ENCODE measurements around the gene SFXN5.
"Not testable (repeated sequence)": the region's sequence is repeated elsewhere in the genome, so short reads cannot be mapped to it uniquely, and the experiment has no call there.

Gene SFXN5, protein sequence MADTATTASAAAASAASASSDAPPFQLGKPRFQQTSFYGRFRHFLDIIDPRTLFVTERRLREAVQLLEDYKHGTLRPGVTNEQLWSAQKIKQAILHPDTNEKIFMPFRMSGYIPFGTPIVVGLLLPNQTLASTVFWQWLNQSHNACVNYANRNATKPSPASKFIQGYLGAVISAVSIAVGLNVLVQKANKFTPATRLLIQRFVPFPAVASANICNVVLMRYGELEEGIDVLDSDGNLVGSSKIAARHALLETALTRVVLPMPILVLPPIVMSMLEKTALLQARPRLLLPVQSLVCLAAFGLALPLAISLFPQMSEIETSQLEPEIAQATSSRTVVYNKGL

DNA sequence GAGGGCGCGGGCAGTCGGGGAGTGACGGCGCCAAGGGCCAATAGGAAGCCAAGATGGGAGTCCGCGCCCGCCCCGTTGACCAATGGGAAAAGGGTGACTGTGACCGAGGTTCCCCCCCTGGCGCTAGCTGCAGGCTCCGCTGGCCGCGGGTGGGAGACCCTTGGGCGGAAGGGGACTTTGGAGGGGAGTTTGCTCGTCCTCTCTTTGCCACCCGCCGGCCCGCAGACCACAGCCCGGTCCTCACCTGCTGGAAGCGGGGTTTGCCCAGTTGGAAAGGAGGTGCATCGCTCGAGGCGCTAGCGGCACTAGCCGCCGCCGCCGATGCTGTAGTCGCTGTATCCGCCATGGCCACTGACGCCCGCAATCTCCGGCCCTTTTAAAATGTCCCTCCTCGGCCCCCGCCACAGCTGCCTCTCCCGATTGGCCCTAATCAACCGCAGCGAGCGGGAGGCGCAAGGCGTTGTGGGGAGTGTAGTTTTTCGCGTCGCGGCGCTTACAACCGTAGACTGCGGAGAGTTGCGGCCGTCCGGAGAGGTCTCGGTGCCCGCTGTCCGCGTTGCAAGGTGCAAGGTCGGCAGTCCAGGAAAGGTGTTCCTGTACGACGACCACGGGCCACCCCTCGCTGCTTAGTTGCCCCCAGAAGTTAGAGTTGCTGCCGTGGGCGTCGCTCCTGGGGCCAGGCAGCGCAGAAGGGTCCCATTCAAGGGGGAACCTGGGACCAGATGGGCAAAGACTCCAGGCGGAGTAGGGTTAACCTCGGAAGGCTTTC is at the start of gene SFXN5:
SFXN5 (minus strand) TSS at position 353 of the 769 bp plus-strand sequence; CDS start at position 346, 7 bp downstream.
- FAIRE-seq: peak; percentile 38
- peak; percentile 91 for DNase-seq (ENCODE audit: low spot score)

DNA sequence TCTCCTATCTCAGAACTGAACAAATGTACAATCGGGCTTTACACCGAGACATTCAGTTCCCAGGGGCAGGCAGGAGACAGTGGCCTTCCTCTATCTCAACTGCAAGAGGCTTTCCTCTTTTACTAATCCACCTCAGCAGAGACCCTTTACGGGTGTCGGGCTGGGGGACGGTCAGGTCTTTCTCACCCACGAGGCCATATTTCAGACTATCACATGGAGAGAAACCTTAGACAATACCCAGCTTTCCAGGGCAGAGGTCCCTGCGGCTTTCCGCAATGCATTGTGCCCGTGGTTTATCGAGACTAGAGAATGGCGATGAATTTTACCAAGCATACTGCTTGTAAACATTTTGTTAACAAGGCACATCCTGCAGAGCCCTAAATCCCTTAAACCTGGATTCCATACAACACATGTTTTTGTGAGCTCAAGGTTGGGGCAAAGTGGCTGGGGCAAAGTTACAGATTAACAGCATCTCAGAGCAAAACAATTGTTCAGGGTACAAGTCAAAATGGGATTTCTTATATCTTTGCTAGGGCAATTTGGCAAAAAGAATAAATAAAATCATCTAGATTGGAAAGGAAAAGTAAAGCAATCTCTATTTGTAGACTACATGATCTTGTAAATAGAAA is 48.2 kb upstream of the SFXN5 start:
- not testable (repeated sequence) for FAIRE-seq; DNase-seq (ENCODE audit: low spot score)

DNA sequence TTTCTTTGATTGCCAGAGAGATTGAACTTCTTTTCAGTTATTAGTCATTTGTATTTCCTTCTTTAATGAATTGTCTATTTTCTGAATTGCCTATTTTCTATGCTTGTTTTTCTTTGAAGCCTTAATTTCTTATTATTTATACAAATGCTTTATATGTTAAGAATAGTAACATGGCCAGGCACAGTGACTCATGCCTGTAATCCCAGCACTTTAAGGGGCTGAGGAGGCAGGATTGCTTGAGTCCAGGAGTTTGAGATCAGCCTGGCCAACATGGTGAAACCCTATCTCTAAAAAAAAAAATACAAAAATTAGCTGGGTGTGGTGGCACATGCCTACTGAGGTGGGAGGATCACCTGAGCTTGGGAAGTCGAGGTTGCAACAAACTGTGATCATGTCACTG is 45.9 kb upstream of the SFXN5 start:
- no peak for DNase-seq (ENCODE audit: low spot score)
- FAIRE-seq: no peak

DNA sequence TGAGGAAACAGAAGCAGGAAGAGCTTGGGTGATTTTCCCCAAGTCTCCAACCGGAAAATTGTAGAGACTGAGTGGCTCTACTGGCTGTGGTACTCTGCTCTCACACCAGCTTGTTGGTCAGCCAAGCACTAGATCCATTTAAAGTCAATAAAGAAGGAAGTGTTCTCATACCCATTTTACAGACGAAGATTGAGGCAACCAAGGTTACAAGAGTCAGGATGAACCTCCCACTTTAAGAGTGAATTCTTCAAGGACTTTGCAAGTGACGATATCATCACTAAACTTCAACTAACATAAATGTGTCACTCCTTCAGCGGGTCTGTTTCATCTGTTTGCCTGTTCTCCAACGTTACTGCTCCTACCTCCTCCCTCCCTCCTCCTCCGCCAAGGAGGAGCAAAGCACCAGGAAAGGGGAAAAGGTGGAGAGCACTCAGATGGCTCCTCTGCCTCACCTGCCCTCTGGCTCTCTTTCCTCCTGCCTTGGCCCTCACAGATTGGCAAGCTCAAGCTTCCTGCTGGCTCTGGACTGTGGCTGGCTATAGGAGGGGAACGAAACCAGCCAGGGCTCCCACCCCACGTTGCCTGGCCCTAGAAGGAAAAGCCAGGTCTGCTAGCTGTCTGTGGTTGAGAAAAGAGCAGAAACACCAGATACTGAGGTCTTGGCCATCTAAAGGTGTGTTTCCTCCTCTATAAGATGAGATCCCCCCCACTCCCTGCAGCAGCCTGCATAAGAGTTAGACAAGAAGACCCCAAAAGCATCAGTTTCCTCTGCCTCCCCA is 44.9 kb upstream of the SFXN5 start:
- DNase-seq (ENCODE audit: low spot score): no peak

DNA sequence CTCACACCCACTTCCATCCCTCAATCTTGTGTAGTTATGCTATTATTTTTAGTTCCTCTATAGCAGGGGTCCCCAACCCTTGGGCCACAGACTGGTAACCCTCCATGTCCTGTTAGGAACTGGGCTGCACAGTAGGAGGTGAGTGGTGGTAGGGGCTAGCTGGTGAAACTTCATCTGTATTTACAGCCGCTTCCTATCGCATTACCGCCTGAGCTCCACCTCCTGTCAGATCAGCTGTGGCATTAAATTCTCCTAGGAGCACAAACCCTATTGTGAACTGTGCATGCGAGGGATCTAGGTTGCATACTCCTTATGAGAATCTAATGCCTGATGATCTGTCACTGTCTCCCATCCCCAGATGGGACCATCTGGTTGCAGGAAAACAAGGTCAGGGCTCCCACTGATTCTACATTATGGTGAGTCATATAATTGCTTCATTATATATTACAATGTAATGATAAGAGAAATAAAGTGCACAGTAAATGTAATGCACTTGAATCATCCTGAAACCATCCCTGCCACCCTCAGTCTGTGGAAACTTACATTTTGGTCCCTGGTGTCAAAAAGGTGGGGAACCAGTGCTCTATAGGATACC is 42.9 kb upstream of the SFXN5 start:
- DNase-seq (ENCODE audit: low spot score): no peak

More for the DNA sequence above, 44.9 kb upstream of the SFXN5 start:
- no peak for FAIRE-seq

DNA sequence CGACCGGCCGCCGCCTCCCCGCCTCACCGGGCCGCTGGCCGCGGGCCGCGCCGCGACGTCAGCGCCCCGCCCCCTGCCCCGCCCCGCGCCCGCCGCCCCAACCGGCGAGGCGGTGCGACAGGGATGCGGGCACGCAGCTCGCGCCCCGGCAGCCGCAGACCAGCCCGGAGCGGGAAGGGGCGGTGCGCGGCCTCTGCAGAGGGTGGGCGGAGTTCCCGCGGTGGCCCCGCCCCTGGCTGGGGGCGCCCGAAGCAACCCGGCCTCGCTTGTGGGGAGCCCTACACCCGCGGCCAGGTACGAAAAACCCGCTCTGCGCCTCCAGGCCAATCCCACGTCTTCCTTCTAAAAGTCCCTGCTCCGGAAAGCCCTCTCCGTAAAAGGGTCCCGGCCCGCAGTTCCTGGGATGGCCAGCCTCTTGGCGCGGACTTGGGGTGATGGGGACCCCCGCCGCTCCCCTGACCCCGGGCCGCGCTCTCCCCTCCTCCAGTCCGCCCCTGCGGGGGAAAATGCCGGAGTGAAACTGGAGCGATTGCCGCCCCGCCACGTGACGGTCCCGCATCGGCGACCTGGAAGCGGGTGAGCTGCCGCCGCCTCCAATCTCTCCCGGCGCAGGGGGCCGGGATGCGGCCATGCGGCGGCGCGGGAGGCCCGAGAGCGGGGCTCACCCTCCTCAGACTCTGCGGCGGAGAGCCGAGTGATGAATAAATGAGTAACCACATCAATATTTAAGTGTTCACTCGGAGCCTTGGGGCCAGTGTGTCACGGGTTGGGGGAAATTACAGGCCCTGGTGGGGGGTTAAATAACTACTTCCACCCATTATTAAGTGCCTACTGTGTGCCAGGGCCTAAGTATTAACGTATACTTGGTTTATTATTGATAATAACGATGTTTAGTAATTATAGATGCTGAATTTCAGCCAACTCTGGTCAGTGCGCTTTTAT is 41.7 kb upstream of the SFXN5 start, which contains the start of gene RAB11FIP5:
RAB11FIP5 (minus strand) TSS at position 36 of the 942 bp plus-strand sequence. CDS start 171 bp downstream, outside the sequence.
- peak; percentile 78 for DNase-seq (ENCODE audit: low spot score)
- FAIRE-seq: peak; percentile 64

More for the DNA sequence above, 42.9 kb upstream of the SFXN5 start:
- FAIRE-seq: no peak

DNA sequence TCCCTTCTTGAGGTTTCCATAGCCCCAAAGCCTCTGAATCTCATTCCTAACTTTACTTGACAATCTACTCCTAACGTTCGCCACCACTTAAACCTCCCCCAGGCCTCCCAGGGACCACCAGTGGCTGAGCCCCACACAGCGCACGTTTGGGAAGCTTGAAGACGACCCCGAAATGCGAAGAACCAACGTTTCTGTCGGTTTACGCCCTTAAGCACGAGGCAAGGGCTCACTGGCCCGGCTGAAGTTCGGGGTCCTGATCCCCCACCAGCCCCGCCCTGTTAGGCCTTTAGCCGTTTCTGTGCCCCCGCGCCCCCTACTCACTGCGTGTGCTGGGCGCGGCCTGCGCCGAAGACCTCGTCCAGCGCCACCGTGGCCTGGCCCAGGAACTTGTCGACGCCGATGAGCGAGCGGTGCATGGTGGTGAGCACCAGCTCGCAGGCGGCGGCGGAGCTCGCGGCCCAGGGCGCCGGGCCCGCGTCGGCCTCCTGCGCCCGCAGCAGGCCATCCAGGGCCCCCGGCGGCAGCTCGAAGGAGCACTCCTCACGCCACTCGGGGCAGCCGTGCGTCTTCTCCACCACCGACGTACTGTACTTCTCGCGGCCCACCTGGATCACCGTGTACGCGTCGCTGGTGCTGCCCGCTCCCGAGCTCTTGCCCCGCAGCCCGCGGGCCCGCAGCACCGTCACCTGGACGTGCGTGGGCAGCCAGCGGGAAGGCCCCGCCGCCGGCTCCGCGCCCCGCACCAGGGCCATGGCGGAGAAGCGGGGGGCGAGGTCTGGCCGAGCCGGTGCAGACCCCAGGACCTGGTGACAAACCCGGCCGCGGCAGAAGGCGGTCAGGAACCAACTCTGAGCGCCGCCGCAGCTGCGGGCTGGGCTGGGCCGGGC is 40.8 kb upstream of the SFXN5 start:
- FAIRE-seq: no peak
- DNase-seq (ENCODE audit: low spot score): no peak

DNA sequence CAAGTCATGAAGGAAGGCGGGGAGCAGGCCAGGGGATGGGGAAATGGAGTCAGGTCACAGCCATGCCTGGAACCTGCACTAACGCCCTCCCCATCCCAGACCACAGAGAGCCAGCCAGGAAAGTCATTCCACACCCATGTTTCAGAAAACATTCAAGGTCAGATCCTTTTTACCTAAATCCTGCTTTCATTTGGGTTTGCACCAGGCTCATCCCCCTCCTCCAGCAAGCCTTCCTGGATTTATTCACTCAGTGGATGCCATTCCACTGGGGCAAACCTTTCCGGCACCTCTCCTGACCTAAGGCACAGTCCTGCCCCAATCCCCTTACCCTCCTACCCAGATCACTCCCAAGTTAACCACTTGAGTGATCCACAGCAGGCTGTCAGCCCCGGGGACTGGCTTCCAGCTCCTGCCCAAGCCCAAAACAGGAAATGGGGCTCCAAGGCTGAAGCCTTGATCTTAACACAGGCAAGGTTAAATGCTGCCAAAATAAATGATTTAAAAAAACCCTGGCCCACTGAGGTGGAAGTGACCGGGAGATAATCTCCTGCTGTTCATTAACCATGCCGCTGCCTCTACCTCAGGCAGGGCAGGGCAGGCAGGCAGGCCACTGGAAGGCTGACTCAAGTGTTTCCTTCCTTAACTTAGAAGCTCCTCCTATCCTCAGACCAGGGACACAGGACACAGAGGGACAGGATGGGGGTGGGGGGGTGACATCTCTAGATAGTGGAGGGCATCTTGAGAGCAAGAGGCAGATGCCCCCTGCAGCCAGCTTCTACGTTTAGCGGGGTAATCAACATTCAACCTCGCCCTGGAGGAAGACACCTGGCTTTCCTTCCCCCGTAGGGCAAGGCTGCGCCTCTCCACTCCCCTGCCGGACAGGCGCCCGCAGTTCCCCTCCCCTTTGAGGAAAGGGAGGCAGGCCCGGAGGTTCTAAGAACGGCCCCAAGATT is 39.8 kb upstream of the SFXN5 start:
- DNase-seq (ENCODE audit: low spot score) (peak; percentile 88), FAIRE-seq (peak; percentile 92)

DNA sequence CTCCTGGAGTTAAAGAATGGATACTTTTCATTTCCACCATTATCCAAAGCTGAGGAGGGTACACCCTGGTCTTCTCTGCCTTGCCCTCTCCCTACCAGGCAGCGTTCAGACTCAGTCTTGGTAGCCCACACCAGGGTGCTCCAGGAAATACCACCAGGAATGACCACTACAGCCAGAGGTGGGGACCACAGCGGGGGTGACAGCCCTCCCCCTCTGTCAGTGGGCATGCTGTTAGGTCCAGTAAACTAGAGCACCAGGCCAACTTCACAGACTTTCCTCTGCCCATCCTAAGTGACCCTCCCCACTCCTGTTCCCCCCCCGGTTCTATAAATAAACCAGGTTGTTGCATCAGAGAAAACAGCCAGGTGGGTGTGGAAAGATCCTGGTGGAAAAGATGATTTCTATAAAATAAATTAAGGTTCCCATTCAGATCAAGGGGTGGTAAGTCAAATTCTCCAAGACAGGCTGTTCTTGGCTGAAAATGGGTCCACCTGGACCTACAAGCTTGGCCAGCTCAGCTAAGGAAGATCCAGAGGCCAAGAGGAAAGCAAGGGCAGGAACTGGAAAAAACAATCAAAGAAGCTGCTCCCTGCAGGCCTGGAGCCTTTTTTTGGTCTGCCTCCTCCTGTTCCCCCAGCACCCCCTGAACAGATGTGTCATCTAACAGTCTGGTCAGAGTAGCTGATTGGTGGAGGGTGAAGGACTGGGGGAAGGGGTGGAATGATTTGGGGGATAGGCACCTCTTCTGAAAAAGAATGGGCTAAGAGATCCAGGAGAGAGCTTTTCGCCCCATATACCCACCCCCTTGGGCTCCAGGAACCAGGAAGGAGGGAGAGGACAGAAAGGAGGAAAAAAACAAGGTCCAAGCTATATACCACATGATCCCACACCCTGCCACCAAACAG is 38.9 kb upstream of the SFXN5 start:
- DNase-seq (ENCODE audit: low spot score): no peak
- no peak for FAIRE-seq

DNA sequence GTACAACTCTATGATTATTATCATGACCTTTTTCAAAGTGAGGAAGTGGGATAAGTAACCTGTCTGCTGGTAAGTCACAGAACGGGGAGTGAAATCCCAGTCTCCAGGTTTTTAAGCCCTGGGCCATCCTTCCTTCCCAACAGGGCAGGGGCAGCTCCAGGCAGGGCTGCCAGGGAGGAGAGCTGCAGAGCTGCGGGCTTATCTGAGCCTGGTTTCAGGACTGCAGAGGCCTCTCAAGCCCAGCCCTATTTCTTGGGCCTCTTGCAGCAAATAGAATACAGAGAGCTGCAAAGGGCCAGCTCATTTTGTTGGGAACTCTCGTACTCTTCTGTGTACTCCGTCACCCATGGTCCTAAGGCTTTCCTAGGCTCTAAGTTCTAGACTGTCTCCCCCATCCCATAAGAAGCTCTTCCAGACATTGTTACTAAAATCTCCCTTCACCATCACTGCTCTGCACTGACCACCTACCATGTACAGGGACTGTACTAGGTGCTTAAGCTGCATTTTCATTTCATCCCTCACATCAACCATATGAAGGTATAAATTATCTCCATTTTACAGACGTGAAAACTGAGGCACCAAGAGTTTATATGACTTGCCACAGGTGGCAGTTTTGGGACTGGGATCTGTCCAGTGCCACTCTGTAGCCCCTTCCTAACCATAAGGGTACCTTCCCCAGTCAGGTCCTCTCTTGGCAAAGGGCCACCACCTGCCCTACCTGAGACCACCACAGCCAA is 38.1 kb upstream of the SFXN5 start:
- no peak for DNase-seq (ENCODE audit: low spot score)
- FAIRE-seq: no peak

DNA sequence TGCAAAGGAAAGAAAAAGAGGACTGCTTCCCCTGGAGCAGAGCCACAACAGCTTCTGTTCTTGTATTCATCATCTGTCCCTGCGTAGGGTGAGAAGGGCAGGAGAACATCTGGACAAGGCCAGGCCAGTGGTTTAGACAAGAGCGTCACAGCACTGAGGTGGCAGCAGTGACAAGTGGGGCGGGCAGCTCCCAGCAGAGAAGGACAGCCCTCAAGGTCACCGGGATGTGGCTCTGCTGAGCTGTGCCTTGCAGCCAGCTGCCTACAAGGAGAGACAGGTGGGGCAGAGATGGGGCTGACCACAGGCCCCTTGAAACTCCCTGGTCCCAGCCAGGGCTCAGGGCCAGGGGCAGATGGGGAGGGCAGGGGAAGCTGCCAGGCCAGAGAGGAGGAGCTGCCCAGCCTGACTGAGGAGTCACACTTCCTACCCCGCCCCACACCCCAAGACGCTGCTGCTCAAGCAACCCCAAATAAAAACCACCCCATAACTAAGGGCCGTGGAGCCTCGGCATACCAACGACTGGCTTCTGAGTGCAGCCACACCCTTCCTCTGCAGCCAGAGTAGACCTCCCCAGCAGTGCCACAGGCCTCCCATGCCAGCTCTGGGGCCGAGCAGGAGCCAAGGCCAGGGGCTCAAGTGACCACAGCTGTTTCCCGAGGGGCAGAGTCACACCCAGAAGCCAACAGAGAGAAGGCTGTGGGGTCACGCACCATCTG is 35.9 kb upstream of the SFXN5 start:
- DNase-seq (ENCODE audit: low spot score) (no peak), FAIRE-seq (no peak)

DNA sequence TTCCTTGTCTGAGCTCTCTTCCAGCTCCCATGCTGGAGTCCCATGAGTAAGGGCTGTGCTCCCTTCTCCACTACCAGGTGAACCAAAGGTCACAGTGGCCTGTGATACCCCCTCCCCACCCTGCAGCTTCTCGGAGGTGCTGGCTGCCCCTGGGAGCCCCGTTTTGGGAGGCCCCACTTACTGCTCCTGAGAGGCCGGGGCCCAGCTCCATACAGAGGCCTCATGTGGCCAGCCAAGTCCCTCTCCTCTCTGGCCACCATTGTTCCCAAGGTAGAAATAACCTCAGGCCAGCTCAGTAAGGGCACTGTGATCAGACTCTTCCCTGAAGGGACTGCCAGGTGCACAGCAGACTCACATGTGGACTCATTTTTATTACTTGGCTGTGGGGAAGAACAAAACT is 35.3 kb upstream of the SFXN5 start:
- no peak for FAIRE-seq
- DNase-seq (ENCODE audit: low spot score): no peak

DNA sequence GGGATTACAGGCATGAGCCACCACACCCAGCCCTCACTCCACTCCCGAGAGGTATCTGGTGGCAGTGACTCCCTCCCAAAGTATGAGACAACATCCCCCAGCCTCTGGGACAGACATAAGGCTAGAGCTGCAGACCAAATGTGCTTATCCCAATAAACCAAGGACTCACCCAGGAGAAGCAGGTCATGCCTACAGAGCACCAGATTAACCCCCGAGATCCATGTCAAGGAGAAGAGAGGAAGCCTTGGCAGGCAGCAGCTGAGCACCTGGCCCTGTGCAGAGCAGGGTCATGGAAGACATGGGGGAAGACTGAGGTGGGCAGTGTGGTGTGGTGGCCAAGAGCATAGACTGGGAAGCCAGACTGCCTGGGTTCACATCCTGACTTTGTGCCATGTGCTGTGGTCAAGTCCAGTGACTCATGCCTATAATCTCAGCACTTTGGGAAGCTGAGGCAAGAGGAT is 34.0 kb upstream of the SFXN5 start:
- FAIRE-seq: no peak
- DNase-seq (ENCODE audit: low spot score): no peak

DNA sequence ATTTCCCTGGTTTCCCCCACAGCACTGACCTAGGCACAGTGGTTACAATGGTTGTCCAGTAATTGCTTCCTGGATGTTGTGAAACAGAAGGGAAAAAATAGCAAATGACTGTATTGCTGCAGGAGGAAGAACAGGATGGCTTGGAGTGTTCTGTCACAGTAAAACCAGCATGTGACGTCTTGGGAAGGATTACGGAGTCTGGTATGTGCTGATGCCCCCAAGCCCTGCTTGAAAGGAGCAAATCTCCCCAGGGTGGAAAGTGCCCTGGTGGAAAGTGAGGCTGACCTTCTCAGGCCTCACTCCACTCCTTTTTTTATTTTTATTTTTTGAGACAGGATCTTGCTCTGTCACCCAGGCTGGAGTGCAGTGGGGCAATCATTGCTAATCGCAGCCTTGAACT is 33.4 kb upstream of the SFXN5 start:
- FAIRE-seq (no peak), DNase-seq (ENCODE audit: low spot score) (no peak)

DNA sequence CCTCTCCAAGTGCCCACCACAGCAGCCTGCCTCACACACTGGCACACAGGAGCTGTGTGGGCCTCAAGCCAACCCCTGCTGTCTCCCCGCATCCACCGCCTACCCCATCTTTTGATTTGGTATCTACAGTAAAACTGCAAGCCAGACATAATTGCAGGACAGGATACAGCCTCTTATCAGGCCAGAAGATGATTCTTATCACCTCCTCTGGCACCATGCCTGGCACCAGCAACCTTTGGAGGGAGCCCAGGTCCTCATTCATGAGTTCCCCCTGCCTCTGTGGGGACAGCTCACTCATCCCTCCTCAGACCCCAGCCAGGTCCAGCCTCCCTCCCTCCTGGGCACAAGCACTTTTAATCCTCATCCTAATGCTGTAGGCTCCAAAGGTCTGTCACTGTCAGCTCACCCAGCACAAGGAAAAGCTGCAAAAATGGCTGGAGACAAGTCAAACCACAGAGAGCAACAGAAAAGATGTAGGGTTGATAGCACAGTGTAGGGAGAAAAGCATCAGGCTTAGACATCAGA is 31.6 kb upstream of the SFXN5 start:
- DNase-seq (ENCODE audit: low spot score) (no peak), FAIRE-seq (no peak)
